ENCODE measurements around the gene SCRN3. TPM values are rescaled to one million over a fixed set of nuclear protein-coding genes. Genes with fewer than 3 reads are reported as not detected.

SCRN3 gene
- total RNA-seq, 2 donors from 2014 or later: 19.1 to 20.7 TPM

GRCh38 chr2:174461221-174461620 lies 65.7 kb downstream of the SCRN3 start:
- Histone ChIP-seq H3K36me3 (no peaks in the 10 kb centered on the region), H3K4me3 (no peak overlapping the region), H3K9ac (ENCODE audit: low read depth in 2 of 2, low read length in 2 of 2) (no peak overlapping the region), H3K27ac (no peak overlapping the region), H3K27me3 (no peaks in the 10 kb centered on the region), H3K4me1 (no peaks in the 10 kb centered on the region), H3K9me3 (no peaks in the 10 kb centered on the region)
- DNase-seq: no peak
- intact Hi-C loops (cut with DNase I): loop anchor here (5.0 kb wide), 1 partner anchor 141 kb away; no protein-coding TSS in a partner anchor
- TF ChIP-seq, protein P1, sequence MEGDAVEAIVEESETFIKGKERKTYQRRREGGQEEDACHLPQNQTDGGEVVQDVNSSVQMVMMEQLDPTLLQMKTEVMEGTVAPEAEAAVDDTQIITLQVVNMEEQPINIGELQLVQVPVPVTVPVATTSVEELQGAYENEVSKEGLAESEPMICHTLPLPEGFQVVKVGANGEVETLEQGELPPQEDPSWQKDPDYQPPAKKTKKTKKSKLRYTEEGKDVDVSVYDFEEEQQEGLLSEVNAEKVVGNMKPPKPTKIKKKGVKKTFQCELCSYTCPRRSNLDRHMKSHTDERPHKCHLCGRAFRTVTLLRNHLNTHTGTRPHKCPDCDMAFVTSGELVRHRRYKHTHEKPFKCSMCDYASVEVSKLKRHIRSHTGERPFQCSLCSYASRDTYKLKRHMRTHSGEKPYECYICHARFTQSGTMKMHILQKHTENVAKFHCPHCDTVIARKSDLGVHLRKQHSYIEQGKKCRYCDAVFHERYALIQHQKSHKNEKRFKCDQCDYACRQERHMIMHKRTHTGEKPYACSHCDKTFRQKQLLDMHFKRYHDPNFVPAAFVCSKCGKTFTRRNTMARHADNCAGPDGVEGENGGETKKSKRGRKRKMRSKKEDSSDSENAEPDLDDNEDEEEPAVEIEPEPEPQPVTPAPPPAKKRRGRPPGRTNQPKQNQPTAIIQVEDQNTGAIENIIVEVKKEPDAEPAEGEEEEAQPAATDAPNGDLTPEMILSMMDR (IDR thresholded peaks at IDR 0.05): no peak

DNA sequence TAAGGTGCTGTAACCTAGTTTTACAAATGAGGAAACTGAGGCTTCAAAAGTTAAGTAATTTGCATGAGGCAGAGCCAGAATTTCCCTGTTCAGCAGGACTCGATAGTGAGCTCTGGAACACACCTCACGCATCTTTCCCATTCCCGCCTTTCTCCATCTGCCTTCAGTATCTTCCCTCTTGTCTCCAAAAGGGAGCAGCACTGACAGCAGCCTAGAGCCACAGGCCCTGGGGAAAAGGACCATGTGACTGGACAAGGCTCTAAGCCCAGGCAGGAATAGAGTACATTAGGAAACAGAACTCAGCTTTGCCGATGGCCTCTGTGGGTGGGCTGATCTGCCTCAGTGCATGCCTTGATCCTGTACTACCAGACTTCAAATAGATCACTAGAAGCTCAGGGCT lies 69.8 kb downstream of the SCRN3 start:
- intact Hi-C loops (cut with DNase I): loop anchor here (2.0 kb wide), 1 partner anchor 223 kb away; no protein-coding TSS in a partner anchor
- Histone ChIP-seq H3K27me3 (no peaks in the 10 kb centered on the region), H3K9ac (ENCODE audit: low read depth in 2 of 2, low read length in 2 of 2) (no peak overlapping the region), H3K4me1 (no peaks in the 10 kb centered on the region), H3K27ac (no peak overlapping the region), H3K4me3 (no peak overlapping the region), H3K36me3 (no peaks in the 10 kb centered on the region), H3K9me3 (no peaks in the 10 kb centered on the region)
- DNase-seq: no peak
- TF ChIP-seq, protein P1 (IDR thresholded peaks at IDR 0.05): no peak

DNA sequence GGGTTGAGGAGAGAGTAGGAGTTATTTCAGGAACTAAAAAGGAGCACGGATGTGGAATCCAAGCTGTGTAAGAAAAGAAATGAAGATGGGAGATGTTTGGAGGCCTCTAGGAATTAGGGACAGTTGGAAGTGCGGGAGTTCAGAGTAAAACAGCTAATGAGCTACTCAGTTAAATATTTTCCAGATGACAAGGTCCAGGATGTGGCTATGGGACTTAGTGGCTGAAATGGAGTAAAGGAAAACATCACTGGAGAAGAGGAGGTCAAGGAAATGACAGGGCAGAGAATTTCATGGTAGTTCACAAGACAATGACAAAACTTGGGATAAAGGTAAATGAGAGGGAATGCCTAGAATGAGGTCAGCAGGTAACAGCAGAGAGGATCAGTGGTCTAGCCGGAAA lies 78.3 kb downstream of the SCRN3 start:
- intact Hi-C loops (cut with DNase I): no loop called here
- Histone ChIP-seq H3K27me3 (no peaks in the 10 kb centered on the region), H3K36me3 (no peaks in the 10 kb centered on the region), H3K27ac (no peak overlapping the region), H3K9ac (ENCODE audit: low read depth in 2 of 2, low read length in 2 of 2) (no peak overlapping the region), H3K4me3 (no peak overlapping the region), H3K4me1 (no peaks in the 10 kb centered on the region), H3K9me3 (no peaks in the 10 kb centered on the region)
- TF ChIP-seq, protein P1 (IDR thresholded peaks at IDR 0.05): no peak
- DNase-seq: no peak

- TF ChIP-seq, protein P1 (IDR thresholded peaks at IDR 0.05): no peak
- no peak overlapping the region for H3K9ac ChIP-seq (ENCODE audit: low read depth in 2 of 2, low read length in 2 of 2)
- DNase-seq: no peak
- H3K27me3 ChIP-seq: no peaks in the 10 kb centered on the region
- no peak overlapping the region for H3K4me3 ChIP-seq
- H3K9me3 ChIP-seq: no peaks in the 10 kb centered on the region
- intact Hi-C loops (cut with DNase I): no loop called here
- no peaks in the 10 kb centered on the region for H3K36me3 ChIP-seq
- H3K4me1 ChIP-seq: no peaks in the 10 kb centered on the region
- H3K27ac ChIP-seq: no peak overlapping the region
Observed at GRCh38 chr2:174477759-174478158, 82.2 kb downstream of the SCRN3 start.

Other genes starting within 250 kb of the SCRN3 start
- 10 to 100 TPM; 75.6 to 92.8 TPM for gene OLA1, start 147.2 kb upstream of the SCRN3 start, total RNA-seq
- not detected for gene SP9, start 60.8 kb upstream of the SCRN3 start, total RNA-seq
- 1 to 10 TPM; 1.3 to 4.0 TPM for gene GPR155, start 91.3 kb downstream of the SCRN3 start, total RNA-seq
- 10 to 100 TPM in 1 of 2 donors, 1 to 10 TPM in 1; 6.7 to 21.4 TPM for gene WIPF1, start 202.1 kb downstream of the SCRN3 start, total RNA-seq

Measured in colonic mucosa (tissue), 4 donors.